Rectal smooth muscle tissue (tissue), 1 donor: Measurements from ENCODE around the gene GMCL2.
"Not testable (repeated sequence)": the region's sequence is repeated elsewhere in the genome, so short reads cannot be mapped to it uniquely, and the experiment has no call there.

Source experiments
- H3K27ac ChIP-seq: one replicate; pipeline ENCODE4 v1.7.0; 2013; ENCODE audit warnings: low read depth, low read length, inconsistent platforms
- H3K27me3 ChIP-seq: one replicate; pipeline ENCODE4 v1.7.0; 2013; ENCODE audit warnings: low read length; ENCODE audit not compliant: control insufficient read depth, insufficient read depth
- H3K36me3 ChIP-seq: one replicate; pipeline ENCODE4 v1.7.0; 2013; ENCODE audit warnings: low read length; ENCODE audit not compliant: control insufficient read depth, insufficient read depth
- H3K4me1 ChIP-seq: one replicate; pipeline ENCODE4 v1.7.0; 2013; ENCODE audit warnings: low read length; ENCODE audit not compliant: control insufficient read depth, insufficient read depth
- H3K4me3 ChIP-seq: one replicate; pipeline ENCODE4 v1.7.0; 2013; ENCODE audit warnings: low read length
- H3K9ac ChIP-seq: one replicate; pipeline ENCODE4 v1.7.0; 2013; ENCODE audit warnings: low read length

The GMCL2 gene

GRCh38 chr5:178199581-178200434, 12.6 kb upstream of the GMCL2 start:
- no peaks in the 10 kb centered on the region for H3K27me3 ChIP-seq
- no peak overlapping the region for H3K27ac ChIP-seq
- no peak overlapping the region for H3K9ac ChIP-seq
- no peaks in the 10 kb centered on the region for H3K36me3 ChIP-seq
- H3K4me3 ChIP-seq = no peak overlapping the region
- no peaks in the 10 kb centered on the region for H3K4me1 ChIP-seq

GRCh38 chr5:178198706-178199105, 11.5 kb upstream of the GMCL2 start:
- Histone ChIP-seq H3K4me3 (no peak overlapping the region), H3K9ac (no peak overlapping the region)

DNA sequence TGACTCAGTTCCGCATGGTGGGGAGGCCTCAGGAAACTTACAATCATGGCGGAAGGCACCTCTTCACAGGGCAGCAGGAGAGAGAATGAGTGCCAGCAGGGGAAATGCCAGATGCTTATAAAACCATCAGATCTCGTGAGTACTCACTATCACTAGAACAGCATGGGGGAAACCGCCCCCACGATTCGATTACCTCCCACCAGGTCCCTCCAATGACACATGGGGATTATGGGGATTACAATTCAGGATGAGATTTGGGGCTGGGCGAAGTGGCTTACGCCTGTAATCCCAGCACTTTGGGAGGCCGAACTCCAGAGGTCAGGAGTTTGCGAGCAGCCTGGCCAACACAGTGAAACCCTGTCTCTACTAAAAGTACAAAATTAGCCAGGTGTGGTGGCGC, 11.0 kb upstream of the GMCL2 start:
- not testable (repeated sequence) for H3K9ac ChIP-seq, H3K36me3 ChIP-seq, H3K27ac ChIP-seq, H3K4me3 ChIP-seq, H3K27me3 ChIP-seq, H3K4me1 ChIP-seq

More at GRCh38 chr5:178198706-178199105, 11.5 kb upstream of the GMCL2 start:
- no peaks in the 10 kb centered on the region for H3K4me1 ChIP-seq
- no peaks in the 10 kb centered on the region for H3K36me3 ChIP-seq
- no peak overlapping the region for H3K27ac ChIP-seq
- no peaks in the 10 kb centered on the region for H3K27me3 ChIP-seq

GRCh38 chr5:178196986-178197385, 9.8 kb upstream of the GMCL2 start:
- Histone ChIP-seq H3K27ac (no peak overlapping the region), H3K36me3 (no peaks in the 10 kb centered on the region), H3K27me3 (no peaks in the 10 kb centered on the region), H3K4me3 (no peak overlapping the region), H3K4me1 (no peaks in the 10 kb centered on the region), H3K9ac (no peak overlapping the region)

DNA sequence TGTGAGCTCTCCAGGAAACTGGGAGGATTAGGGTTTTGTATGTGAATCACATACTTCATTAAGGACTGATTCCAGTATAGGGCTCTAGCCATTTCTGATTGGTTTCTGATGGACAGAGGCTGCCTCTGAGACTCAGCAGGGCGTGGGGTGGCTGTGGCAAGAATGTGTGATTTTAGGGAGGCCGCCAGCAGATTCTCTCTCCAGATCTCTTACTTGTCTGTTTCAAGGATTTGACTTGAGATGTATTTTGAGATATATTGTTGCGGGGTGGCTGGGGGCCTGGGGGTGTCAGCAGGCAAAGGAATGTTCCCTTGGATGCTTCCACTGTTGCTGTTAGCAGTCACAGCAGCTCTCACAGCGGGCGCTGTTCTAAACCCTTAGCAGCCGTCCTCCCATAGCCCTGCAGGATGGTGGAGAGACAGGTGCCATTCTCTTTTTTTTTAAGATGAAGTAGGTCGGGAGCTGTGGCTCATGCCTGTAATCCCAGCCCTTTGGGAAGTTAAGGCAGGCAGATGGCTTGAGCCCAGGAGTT, 9.2 kb upstream of the GMCL2 start:
- no peak overlapping the region for H3K27ac ChIP-seq
- no peak overlapping the region for H3K4me3 ChIP-seq
- no peaks in the 10 kb centered on the region for H3K27me3 ChIP-seq
- no peak overlapping the region for H3K9ac ChIP-seq
- H3K4me1 ChIP-seq = no peaks in the 10 kb centered on the region
- H3K36me3 ChIP-seq = no peaks in the 10 kb centered on the region

DNA sequence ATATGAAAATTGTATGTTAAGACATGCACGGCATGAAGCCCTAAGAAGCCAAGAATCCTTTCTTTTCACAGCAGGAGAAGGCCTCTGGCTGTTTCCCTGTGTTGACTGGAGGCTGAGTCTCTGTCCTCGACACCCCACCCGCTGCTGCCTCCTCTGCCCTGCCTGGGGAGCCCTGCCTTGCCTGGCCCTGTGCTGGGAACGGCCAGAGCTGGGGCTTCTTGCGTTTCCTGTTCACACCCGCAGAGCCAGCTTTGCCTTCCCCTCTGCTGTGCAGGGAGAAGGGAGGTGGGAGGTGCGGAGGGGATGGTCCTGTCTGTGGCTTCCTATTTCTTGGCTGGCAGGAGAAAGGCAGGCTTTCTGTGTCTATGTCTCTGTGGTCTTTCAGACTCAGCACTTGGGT, 6.9 kb upstream of the GMCL2 start:
- H3K36me3 ChIP-seq = no peaks in the 10 kb centered on the region
- H3K27me3 ChIP-seq = no peaks in the 10 kb centered on the region
- no peak overlapping the region for H3K9ac ChIP-seq
- no peak overlapping the region for H3K4me3 ChIP-seq
- no peak overlapping the region for H3K27ac ChIP-seq
- no peaks in the 10 kb centered on the region for H3K4me1 ChIP-seq

- Histone ChIP-seq H3K27me3 (no peaks in the 10 kb centered on the region), H3K4me1 (no peaks in the 10 kb centered on the region), H3K36me3 (no peaks in the 10 kb centered on the region), H3K27ac (no peak overlapping the region), H3K4me3 (no peak overlapping the region), H3K9ac (no peak overlapping the region)
Measured at GRCh38 chr5:178193251-178193809, 6.2 kb upstream of the GMCL2 start.

DNA sequence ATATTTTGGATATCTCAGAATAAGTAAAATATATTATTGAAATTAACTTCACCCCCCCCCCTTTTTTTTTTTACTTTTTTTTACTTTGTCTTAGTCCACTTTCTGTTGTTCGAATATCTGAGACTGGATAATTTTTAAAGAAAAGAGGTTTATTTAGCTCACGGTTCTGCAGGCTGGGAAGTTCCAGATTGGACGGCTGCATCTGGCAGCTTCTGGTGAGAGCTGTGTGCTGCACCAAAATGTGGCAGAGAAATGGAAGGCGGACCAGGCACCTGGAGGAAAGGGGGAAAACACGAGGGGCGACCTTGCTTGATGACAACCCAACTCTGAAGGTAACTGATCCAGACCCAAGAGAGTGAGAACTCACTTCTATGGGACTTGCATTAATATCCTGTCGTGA, 5.6 kb upstream of the GMCL2 start:
- no peaks in the 10 kb centered on the region for H3K27me3 ChIP-seq
- no peak overlapping the region for H3K4me3 ChIP-seq
- H3K9ac ChIP-seq = no peak overlapping the region
- H3K27ac ChIP-seq = no peak overlapping the region
- H3K4me1 ChIP-seq = no peaks in the 10 kb centered on the region
- H3K36me3 ChIP-seq = no peaks in the 10 kb centered on the region

GRCh38 chr5:178192244-178192643, 5.1 kb upstream of the GMCL2 start:
- H3K36me3 ChIP-seq = no peaks in the 10 kb centered on the region
- no peak overlapping the region for H3K27ac ChIP-seq
- H3K27me3 ChIP-seq = no peaks in the 10 kb centered on the region
- no peak overlapping the region for H3K9ac ChIP-seq
- H3K4me1 ChIP-seq = no peaks in the 10 kb centered on the region
- no peak overlapping the region for H3K4me3 ChIP-seq

GRCh38 chr5:178191661-178192060, 4.5 kb upstream of the GMCL2 start:
- no peaks in the 10 kb centered on the region for H3K4me1 ChIP-seq
- no peak overlapping the region for H3K4me3 ChIP-seq
- H3K27me3 ChIP-seq = no peaks in the 10 kb centered on the region
- H3K27ac ChIP-seq = no peak overlapping the region
- H3K9ac ChIP-seq = no peak overlapping the region
- no peaks in the 10 kb centered on the region for H3K36me3 ChIP-seq

DNA sequence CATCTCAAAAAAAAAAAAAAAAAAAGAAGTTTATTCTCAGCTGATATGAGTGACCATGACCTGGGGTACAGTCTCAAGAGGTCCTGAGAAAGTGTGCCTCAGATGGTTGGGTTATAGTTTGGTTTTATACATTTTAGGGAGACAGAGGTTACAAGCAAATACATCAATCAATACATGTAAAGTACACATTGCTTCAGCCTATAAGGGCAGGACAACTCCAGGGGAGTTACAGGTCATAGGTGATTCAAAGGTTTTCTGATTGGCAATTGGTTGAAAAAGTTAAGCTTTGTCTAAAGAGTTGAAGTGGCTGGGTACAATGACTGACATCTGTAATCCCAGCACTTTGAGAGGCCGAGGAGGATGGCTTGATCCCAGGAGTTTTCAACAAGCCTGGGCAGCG, 2.3 kb upstream of the GMCL2 start:
- no peaks in the 10 kb centered on the region for H3K4me1 ChIP-seq
- H3K27ac ChIP-seq = no peak overlapping the region
- H3K27me3 ChIP-seq = no peaks in the 10 kb centered on the region
- H3K4me3 ChIP-seq = no peak overlapping the region
- no peak overlapping the region for H3K9ac ChIP-seq
- H3K36me3 ChIP-seq = no peaks in the 10 kb centered on the region

GRCh38 chr5:178186427-178186826, 744 bp downstream of the GMCL2 start:
- Histone ChIP-seq H3K9ac (no peak overlapping the region), H3K36me3 (no peaks in the 10 kb centered on the region), H3K4me1 (no peaks in the 10 kb centered on the region), H3K4me3 (no peak overlapping the region), H3K27ac (no peak overlapping the region), H3K27me3 (no peaks in the 10 kb centered on the region)
